Activated naive CD4-positive, alpha-beta T cell treated with anti-CD3 and anti-CD28 coated beads, Interleukin-2, amount 50 U/mL, for 24 hours (primary cell): ENCODE results near the gene CEP112.
"Not testable (repeated sequence)": the region's sequence is repeated elsewhere in the genome, so short reads cannot be mapped to it uniquely, and the experiment has no call there.

Source experiments
- H3K27ac Mint-ChIP-seq: one replicate; pipeline ENCODE4 v1.8.0; 2021; ENCODE audit warnings: mild to moderate bottlenecking, mixed read lengths
- H3K27me3 Mint-ChIP-seq: one replicate; pipeline ENCODE4 v1.8.0; 2021; ENCODE audit warnings: mixed read lengths
- H3K36me3 Mint-ChIP-seq: one replicate; pipeline ENCODE4 v1.8.0; 2021; ENCODE audit warnings: mixed read lengths
- H3K4me1 Mint-ChIP-seq: one replicate; pipeline ENCODE4 v1.8.0; 2021; ENCODE audit warnings: mixed read lengths
- H3K4me3 Mint-ChIP-seq: one replicate; pipeline ENCODE4 v1.8.0; 2021; ENCODE audit warnings: mild to moderate bottlenecking, mixed read lengths
- H3K9me3 Mint-ChIP-seq: one replicate; pipeline ENCODE4 v1.8.0; 2021; ENCODE audit warnings: mixed read lengths

CEP112 gene

DNA sequence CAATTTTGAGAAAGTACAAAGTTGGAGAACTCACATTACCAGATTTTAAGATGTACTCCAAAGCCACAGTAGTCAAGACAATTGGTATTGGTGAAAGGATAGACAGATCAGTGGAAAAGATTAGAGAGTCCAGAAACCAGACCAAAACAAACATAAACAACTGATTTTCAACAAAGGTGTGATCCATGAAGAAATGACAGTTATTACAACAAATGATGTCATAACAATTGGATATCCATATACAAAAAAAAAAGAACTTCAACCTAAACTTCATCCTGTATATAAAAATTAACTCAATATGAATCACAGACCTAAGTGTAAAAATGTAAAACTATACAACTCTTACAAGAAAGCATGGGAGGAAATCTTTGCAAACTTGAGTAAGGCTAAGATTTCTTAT lies 8.4 kb downstream of the CEP112 start:
- no peaks in the 10 kb centered on the region for H3K27me3 Mint-ChIP-seq
- H3K9me3 Mint-ChIP-seq, result peaks cover 6% of the 10 kb centered on the region
- peaks cover 7% of the 10 kb centered on the region for H3K36me3 Mint-ChIP-seq
- H3K27ac Mint-ChIP-seq, result no peak overlapping the region
- no peak overlapping the region for H3K4me3 Mint-ChIP-seq
- H3K4me1 Mint-ChIP-seq, result peaks cover 2% of the 10 kb centered on the region

DNA sequence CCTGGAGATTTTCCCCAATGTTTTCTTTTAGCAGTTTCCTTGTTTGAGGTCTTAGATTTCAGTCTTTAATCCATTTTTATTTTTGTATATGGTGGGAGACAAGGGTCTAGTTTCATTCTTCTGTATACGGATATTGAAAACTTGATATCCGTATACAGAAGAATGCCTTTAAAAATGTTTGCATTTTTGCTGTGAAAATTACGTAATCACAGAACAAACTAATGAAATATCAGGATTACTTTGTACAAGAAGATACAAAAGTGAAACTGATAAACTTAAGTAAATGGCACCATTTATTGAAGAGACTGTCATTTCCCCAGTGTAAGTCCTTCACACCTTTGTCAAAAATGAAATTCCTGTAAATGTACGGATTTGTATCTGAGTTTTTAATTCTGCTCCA lies 13.3 kb downstream of the CEP112 start:
- no peaks in the 10 kb centered on the region for H3K9me3 Mint-ChIP-seq
- H3K27ac Mint-ChIP-seq, result no peak overlapping the region
- no peaks in the 10 kb centered on the region for H3K4me1 Mint-ChIP-seq
- H3K36me3 Mint-ChIP-seq, result peaks cover 3% of the 10 kb centered on the region
- no peaks in the 10 kb centered on the region for H3K27me3 Mint-ChIP-seq
- H3K4me3 Mint-ChIP-seq, result no peak overlapping the region

DNA sequence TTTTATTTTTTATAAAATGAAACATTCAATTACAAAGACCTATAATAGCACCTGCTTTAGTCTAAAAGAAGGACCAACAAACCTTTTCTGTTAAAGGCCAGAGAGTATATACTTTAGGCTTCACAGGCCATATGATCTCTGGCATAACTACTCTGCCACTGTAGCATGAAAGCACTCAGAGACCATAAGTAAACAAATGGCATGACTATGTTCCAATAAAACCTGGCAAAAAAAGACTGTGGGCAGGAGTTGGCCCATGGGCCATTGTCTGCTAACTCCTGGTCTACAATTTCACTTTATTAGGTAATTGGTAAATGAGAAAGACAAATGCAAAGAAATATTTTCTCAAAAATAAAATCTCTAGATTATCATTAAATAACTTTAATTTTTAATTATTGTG lies 14.9 kb downstream of the CEP112 start:
- no peaks in the 10 kb centered on the region for H3K4me1 Mint-ChIP-seq
- no peak overlapping the region for H3K27ac Mint-ChIP-seq
- no peak overlapping the region for H3K4me3 Mint-ChIP-seq
- H3K9me3 Mint-ChIP-seq, result no peaks in the 10 kb centered on the region
- H3K36me3 Mint-ChIP-seq, result peaks cover 1% of the 10 kb centered on the region
- H3K27me3 Mint-ChIP-seq, result no peaks in the 10 kb centered on the region

DNA sequence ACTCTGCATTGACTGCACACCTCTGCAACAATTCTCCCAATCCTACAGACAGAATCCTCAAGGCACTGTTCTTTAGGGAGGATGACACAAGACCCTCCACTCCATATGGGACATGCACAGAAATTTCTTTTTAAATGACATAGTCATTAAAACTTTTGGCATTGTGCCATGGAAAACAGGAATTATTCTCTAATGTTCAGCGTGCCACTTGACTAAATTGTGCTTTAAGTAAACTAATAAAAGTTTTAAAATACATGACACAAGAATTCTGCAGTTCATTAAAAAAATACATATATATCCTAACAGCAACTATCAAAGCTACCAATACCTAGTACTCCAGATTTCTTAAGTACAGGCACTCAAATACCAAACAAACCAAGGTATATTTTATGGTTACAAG lies 16.0 kb downstream of the CEP112 start:
- Mint-ChIP-seq H3K36me3 (peaks cover 1% of the 10 kb centered on the region), H3K27me3 (no peaks in the 10 kb centered on the region), H3K9me3 (no peaks in the 10 kb centered on the region), H3K27ac (no peak overlapping the region), H3K4me3 (no peak overlapping the region), H3K4me1 (no peaks in the 10 kb centered on the region)

- no peaks in the 10 kb centered on the region for H3K36me3 Mint-ChIP-seq
- no peak overlapping the region for H3K27ac Mint-ChIP-seq
- no peaks in the 10 kb centered on the region for H3K27me3 Mint-ChIP-seq
- no peaks in the 10 kb centered on the region for H3K9me3 Mint-ChIP-seq
- H3K4me3 Mint-ChIP-seq, result no peak overlapping the region
- H3K4me1 Mint-ChIP-seq, result no peaks in the 10 kb centered on the region
Observed at GRCh38 chr17:66172691-66173223, 19.2 kb downstream of the CEP112 start.

DNA sequence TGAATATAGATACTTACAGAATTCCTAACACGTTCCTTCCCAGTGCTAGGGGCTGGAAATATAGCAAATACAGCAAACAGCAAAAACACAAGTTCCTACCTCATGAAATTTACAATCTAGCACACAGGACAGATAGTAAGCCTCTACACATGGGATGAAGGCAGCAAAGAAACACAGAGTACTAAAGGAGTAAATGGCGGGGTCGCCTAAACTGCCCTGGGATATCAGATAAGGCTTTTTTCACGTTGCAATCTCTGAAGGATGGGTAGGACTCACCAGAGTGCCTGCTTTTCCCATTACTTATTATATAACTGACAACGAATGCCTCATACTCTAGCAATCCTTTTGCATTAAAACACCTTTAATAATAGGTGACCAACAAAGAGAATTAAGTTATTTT lies 19.8 kb downstream of the CEP112 start:
- Mint-ChIP-seq H3K36me3 (no peaks in the 10 kb centered on the region), H3K4me3 (no peak overlapping the region), H3K27ac (no peak overlapping the region), H3K27me3 (no peaks in the 10 kb centered on the region), H3K4me1 (no peaks in the 10 kb centered on the region), H3K9me3 (no peaks in the 10 kb centered on the region)

- H3K4me1 Mint-ChIP-seq, result no peaks in the 10 kb centered on the region
- H3K4me3 Mint-ChIP-seq, result no peak overlapping the region
- H3K27ac Mint-ChIP-seq, result no peak overlapping the region
- H3K36me3 Mint-ChIP-seq, result no peaks in the 10 kb centered on the region
- H3K27me3 Mint-ChIP-seq, result no peaks in the 10 kb centered on the region
- no peaks in the 10 kb centered on the region for H3K9me3 Mint-ChIP-seq
Observed at GRCh38 chr17:66171692-66172091, 20.2 kb downstream of the CEP112 start.

DNA sequence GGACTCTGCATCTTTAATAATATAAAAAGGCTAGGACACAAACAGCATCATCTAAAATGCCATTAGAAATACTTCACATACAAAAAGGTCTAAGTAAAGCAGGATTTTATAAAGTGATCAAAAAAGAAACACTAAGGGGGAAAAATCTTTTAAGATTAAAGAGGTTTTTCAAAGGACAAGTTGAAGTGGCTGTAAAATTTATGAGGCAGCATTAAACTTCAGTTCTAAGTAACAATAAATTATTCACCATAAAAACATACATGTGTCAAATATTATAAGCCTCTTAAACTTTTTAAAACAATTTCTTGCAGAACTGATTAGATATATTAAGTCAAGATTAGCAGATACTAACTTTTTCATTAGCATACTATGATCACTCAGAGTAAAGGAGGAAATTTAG lies 20.8 kb downstream of the CEP112 start:
- H3K27ac Mint-ChIP-seq, result no peak overlapping the region
- H3K36me3 Mint-ChIP-seq, result no peaks in the 10 kb centered on the region
- H3K4me3 Mint-ChIP-seq, result no peak overlapping the region
- no peaks in the 10 kb centered on the region for H3K9me3 Mint-ChIP-seq
- H3K27me3 Mint-ChIP-seq, result no peaks in the 10 kb centered on the region
- H3K4me1 Mint-ChIP-seq, result no peaks in the 10 kb centered on the region

GRCh38 chr17:66169839-66170238 lies 22.1 kb downstream of the CEP112 start:
- Mint-ChIP-seq H3K9me3 (no peaks in the 10 kb centered on the region), H3K4me3 (no peak overlapping the region), H3K27ac (no peak overlapping the region), H3K4me1 (no peaks in the 10 kb centered on the region), H3K27me3 (no peaks in the 10 kb centered on the region), H3K36me3 (no peaks in the 10 kb centered on the region)

- Mint-ChIP-seq H3K9me3 (no peaks in the 10 kb centered on the region), H3K27ac (no peak overlapping the region), H3K4me3 (no peak overlapping the region), H3K4me1 (no peaks in the 10 kb centered on the region), H3K36me3 (no peaks in the 10 kb centered on the region), H3K27me3 (no peaks in the 10 kb centered on the region)
Observed at GRCh38 chr17:66167189-66167815, 24.6 kb downstream of the CEP112 start.

GRCh38 chr17:66165537-66166123 lies 26.3 kb downstream of the CEP112 start:
- Mint-ChIP-seq H3K9me3 (no peaks in the 10 kb centered on the region), H3K27ac (no peak overlapping the region), H3K4me3 (no peak overlapping the region), H3K4me1 (peaks cover 4% of the 10 kb centered on the region), H3K36me3 (no peaks in the 10 kb centered on the region), H3K27me3 (no peaks in the 10 kb centered on the region)

GRCh38 chr17:66155055-66155454 lies 36.9 kb downstream of the CEP112 start:
- H3K27me3 Mint-ChIP-seq, H3K27ac Mint-ChIP-seq, H3K9me3 Mint-ChIP-seq, H3K36me3 Mint-ChIP-seq, H3K4me3 Mint-ChIP-seq, H3K4me1 Mint-ChIP-seq: not testable (repeated sequence)

DNA sequence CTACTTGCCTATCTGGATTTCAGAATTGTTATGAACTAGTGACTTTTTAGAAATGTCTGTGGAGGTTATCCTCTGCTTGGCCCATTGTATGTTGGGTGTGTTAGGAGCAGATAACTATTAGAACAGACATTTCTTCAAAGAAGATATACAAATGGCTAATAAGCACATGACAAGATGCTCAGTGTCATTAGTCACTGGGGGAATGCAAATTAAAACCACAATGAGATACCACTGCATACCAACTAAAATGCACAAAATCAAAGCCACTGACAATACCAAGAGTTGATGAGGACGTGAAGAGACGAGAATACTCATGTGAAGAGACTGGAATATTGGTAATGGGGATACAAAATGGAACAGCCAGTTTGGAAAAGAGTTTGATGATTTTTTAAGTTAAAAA lies 39.2 kb downstream of the CEP112 start:
- Mint-ChIP-seq H3K27me3 (no peaks in the 10 kb centered on the region), H3K4me3 (no peak overlapping the region), H3K36me3 (peaks cover 9% of the 10 kb centered on the region), H3K4me1 (peaks cover 12% of the 10 kb centered on the region), H3K27ac (no peak overlapping the region), H3K9me3 (no peaks in the 10 kb centered on the region)

- H3K36me3 Mint-ChIP-seq, result peaks cover 5% of the 10 kb centered on the region
- H3K27ac Mint-ChIP-seq, result no peak overlapping the region
- H3K27me3 Mint-ChIP-seq, result no peaks in the 10 kb centered on the region
- H3K4me1 Mint-ChIP-seq, result peaks cover 12% of the 10 kb centered on the region
- H3K9me3 Mint-ChIP-seq, result no peaks in the 10 kb centered on the region
- H3K4me3 Mint-ChIP-seq, result no peak overlapping the region
Observed at GRCh38 chr17:66150708-66151107, 41.2 kb downstream of the CEP112 start.

DNA sequence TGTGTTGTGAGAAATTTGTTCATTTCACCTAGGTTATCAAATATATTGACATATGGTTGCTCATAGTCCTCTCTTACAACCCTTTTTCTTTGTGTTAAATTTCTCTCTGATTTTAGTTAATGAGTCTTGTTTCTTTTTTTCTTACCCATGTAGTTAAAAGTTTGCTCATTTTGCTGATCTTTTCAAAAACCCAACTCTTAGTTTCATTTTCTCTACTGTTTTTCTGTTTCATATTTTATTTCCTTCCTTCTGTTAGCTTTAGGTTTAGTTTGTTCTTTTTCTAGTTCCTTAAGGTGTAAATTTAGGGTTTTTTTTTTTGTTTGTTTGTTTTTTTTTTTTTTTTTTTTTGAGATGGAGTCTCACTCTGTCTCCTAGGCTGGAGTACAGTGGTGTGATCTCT lies 42.4 kb downstream of the CEP112 start:
- no peak overlapping the region for H3K4me3 Mint-ChIP-seq
- H3K27ac Mint-ChIP-seq, result no peak overlapping the region
- no peaks in the 10 kb centered on the region for H3K27me3 Mint-ChIP-seq
- no peaks in the 10 kb centered on the region for H3K9me3 Mint-ChIP-seq
- H3K4me1 Mint-ChIP-seq, result peaks cover 12% of the 10 kb centered on the region
- peaks cover 5% of the 10 kb centered on the region for H3K36me3 Mint-ChIP-seq

DNA sequence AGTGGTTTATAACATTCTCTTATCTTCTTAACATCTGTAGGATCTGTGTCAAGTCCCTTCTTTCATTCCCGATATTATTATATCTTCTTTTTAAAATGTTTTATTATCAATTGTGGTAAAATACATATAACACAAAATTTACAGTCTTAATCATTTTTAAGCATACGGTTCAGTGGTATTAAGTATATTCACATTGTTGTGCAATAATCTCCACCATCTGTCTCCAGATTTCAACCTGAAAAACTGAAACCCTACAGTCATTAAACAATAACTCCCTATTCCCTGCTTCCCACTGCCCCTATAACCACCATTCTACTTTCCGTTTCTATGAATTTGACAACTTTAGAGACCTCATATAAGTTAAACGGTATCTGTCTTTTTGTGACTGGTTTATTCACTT lies 45.5 kb downstream of the CEP112 start:
- peaks cover 12% of the 10 kb centered on the region for H3K4me1 Mint-ChIP-seq
- no peaks in the 10 kb centered on the region for H3K9me3 Mint-ChIP-seq
- peaks cover 5% of the 10 kb centered on the region for H3K36me3 Mint-ChIP-seq
- no peak overlapping the region for H3K27ac Mint-ChIP-seq
- no peaks in the 10 kb centered on the region for H3K27me3 Mint-ChIP-seq
- no peak overlapping the region for H3K4me3 Mint-ChIP-seq
